ENCODE measurements around the gene HYAL2.
A peak's percentile ranks its signal among the peaks of the same experiment; 100 is the strongest.

HYAL2 gene

DNA sequence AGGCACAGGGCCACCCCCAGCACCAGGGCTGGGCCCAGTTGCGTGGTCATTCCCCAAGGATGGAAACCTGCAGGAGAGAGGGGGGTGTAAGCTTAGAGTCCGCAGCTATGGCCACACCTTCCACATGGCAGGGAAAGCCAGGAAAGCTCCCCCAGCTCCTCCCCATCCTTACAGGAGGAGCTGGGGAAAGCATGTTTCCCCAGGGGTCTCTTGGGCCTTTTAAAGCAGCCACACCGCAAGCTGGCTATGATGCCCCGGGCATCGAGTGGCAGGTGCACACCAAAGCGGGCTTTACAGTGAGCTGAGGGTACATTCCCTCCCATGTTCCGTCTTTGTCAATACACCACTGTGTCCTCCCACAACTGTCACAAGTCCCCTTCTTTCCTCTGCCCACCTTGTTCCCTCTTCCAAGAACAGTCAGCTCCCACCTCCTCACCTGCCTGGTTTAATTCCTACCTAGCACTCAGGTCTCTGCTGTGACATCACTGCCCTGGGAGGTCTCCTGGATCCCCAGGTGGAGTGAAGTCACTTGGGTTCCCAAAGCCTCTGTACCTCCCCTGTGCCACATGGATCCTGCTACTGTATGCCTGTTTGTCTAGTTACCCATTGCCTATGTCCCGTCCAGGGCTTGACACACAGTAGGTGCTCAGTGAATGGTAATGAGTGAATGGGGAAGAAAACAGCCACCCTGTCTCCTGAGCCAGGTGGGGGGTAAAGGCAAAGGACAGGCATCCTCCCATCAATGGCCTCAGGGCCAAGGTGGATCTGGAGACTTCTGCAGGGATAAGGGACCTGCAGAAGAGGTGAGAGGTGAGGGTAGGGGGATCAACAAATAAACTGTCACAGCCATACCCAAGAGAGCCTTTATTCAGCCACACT is 26.8 kb downstream of the HYAL2 start:
- Histone ChIP-seq H3K4me3 (ENCODE audit: low read depth, low read length) (no peak overlapping the region), H3K27me3 (ENCODE audit: insufficient read depth, low read depth, severe bottlenecking) (no peaks in the 10 kb centered on the region), H3K27ac (no peak overlapping the region), H3K9me3 (ENCODE audit: severe bottlenecking) (no peaks in the 10 kb centered on the region), H3K36me3 (peaks cover 3% of the 10 kb centered on the region; the same call in 1 of the 2 replicates)
- TF ChIP-seq CTCF (IDR thresholded peaks at IDR 0.05; ENCODE audit: low read depth, low read length) = no peak
- no peak for DNase-seq

- TF ChIP-seq CTCF (IDR thresholded peaks at IDR 0.05; ENCODE audit: low read depth, low read length) = no peak
- H3K27ac ChIP-seq = no peak overlapping the region
- no peak for DNase-seq
- peaks cover 12% of the 10 kb centered on the region for H3K36me3 ChIP-seq
- no peaks in the 10 kb centered on the region for H3K9me3 ChIP-seq (ENCODE audit: severe bottlenecking)
- no peaks in the 10 kb centered on the region for H3K27me3 ChIP-seq (ENCODE audit: insufficient read depth, low read depth, severe bottlenecking)
- H3K4me3 ChIP-seq (ENCODE audit: low read depth, low read length) = no peak overlapping the region
These were observed 27.8 kb downstream of the HYAL2 start for GRCh38 chr3:50294492-50295403.

- Histone ChIP-seq H3K27ac (no peak overlapping the region), H3K36me3 (peaks cover 19% of the 10 kb centered on the region), H3K4me3 (ENCODE audit: low read depth, low read length) (no peak overlapping the region), H3K27me3 (ENCODE audit: insufficient read depth, low read depth, severe bottlenecking) (no peaks in the 10 kb centered on the region), H3K9me3 (ENCODE audit: severe bottlenecking) (no peaks in the 10 kb centered on the region)
- TF ChIP-seq CTCF (IDR thresholded peaks at IDR 0.05; ENCODE audit: low read depth, low read length) = no peak
- DNase-seq = no peak
These were observed 28.5 kb downstream of the HYAL2 start for GRCh38 chr3:50294089-50294488.

GRCh38 chr3:50293079-50293801 is 29.3 kb downstream of the HYAL2 start:
- H3K27ac ChIP-seq = peak overlapping the region; percentile 64
- H3K36me3 ChIP-seq = peaks cover 27% of the 10 kb centered on the region
- no peak for DNase-seq
- peak overlapping the region; percentile 25 for H3K4me3 ChIP-seq (ENCODE audit: low read depth, low read length)
- H3K9me3 ChIP-seq (ENCODE audit: severe bottlenecking) = no peaks in the 10 kb centered on the region
- H3K27me3 ChIP-seq (ENCODE audit: insufficient read depth, low read depth, severe bottlenecking) = no peaks in the 10 kb centered on the region
- TF ChIP-seq CTCF (IDR thresholded peaks at IDR 0.05; ENCODE audit: low read depth, low read length) = no peak

DNA sequence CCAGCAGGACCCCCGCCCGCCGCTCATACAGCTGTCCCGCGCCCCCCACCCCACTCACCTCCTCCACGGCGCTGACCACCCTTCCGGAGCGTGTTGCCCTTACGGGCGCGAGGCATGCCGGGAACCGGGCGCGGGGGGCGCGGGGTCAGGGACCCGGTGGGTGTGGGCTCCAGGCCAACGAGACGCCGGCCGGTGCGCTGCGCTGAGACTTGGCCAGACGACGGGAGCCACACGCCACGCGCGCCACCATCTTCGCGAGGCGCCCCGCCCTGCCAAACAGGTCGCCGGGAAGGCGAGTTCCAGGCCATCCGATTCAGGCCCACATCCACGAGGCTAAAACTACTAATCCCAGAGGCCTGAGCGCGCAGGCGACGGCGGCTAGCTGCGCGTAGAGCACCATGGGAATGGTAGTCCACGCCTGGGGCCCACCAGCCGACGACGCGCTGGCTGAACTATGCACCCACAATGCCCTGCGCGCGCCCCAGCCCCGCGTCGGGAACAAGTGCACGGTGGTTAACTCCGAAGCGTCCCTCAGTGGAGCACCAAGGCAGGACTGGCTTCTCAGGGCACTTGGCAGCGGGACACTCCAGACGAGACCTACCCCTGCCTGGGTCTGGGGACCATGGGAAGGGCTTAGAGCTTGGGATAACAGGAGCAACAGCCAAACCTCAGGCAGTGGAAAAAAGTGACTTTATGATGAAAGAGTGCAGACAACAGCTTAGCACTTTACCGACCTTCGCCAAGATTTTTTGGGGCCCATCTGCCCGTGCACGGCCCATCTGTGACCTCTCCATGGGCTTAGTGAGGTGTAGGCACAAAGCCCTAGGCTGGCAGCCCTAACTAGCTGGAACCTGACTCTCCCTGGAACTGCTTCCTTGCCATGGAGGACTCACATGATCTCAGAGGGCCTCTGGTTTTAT is 30.1 kb downstream of the HYAL2 start, which contains the start of gene IFRD2:
IFRD2 (minus strand) TSS at position 271 of the 920 bp plus-strand sequence; CDS start at position 116, 155 bp downstream.
- peak; percentile 97 for DNase-seq
- Histone ChIP-seq H3K4me3 (ENCODE audit: low read depth, low read length) (peak within 1 kb of the TSS; percentile 71), H3K27ac (peak within 1 kb of the TSS; percentile 78), H3K36me3 (peaks cover 33% of the 10 kb centered on the region), H3K27me3 (ENCODE audit: insufficient read depth, low read depth, severe bottlenecking) (no peaks in the 10 kb centered on the region), H3K9me3 (ENCODE audit: severe bottlenecking) (no peaks in the 10 kb centered on the region)
- no peak for TF ChIP-seq CTCF (IDR thresholded peaks at IDR 0.05; ENCODE audit: low read depth, low read length)

Measured in WERI-Rb-1 (cell line).